GM10847 (cell line): Measurements from ENCODE around the gene P2RX2.

Source experiments
- POLR2A ChIP-seq: IDR thresholded peaks from 2 replicates; pipeline ENCODE4 v1.6.1; 2011; ENCODE audit not compliant: insufficient read length; ENCODE audit errors: extremely low read depth

Gene P2RX2

GRCh38 chr12:132618683-132619043 lies at the start of gene P2RX2:
Gene P2RX2 (plus strand): TSS chr12:132618776. CDS start chr12:132618817, 41 bp downstream.
- no peak for TF ChIP-seq POLR2A

GRCh38 chr12:132568826-132569480 lies 49.6 kb upstream of the P2RX2 start:
- TF ChIP-seq POLR2A = no peak

- no peak for TF ChIP-seq POLR2A
Observed at GRCh38 chr12:132569856-132570480, 48.6 kb upstream of the P2RX2 start.

GRCh38 chr12:132570635-132571034 lies 47.9 kb upstream of the P2RX2 start:
- TF ChIP-seq POLR2A = no peak

GRCh38 chr12:132571051-132571450 lies 47.5 kb upstream of the P2RX2 start:
- TF ChIP-seq POLR2A = no peak

GRCh38 chr12:132571598-132571997 lies 47.0 kb upstream of the P2RX2 start:
- no peak for TF ChIP-seq POLR2A

GRCh38 chr12:132572106-132572505 lies 46.5 kb upstream of the P2RX2 start:
- no peak for TF ChIP-seq POLR2A

- TF ChIP-seq POLR2A = no peak
Observed at GRCh38 chr12:132572801-132573760, 45.5 kb upstream of the P2RX2 start.

GRCh38 chr12:132574271-132574996 lies 44.1 kb upstream of the P2RX2 start:
- no peak for TF ChIP-seq POLR2A

GRCh38 chr12:132575661-132576060 lies 42.9 kb upstream of the P2RX2 start:
- TF ChIP-seq POLR2A = no peak

GRCh38 chr12:132576701-132577100 lies 41.9 kb upstream of the P2RX2 start:
- TF ChIP-seq POLR2A = no peak

GRCh38 chr12:132577191-132577920 lies 41.2 kb upstream of the P2RX2 start:
- TF ChIP-seq POLR2A = no peak

- TF ChIP-seq POLR2A = no peak
Observed at GRCh38 chr12:132578118-132578517, 40.5 kb upstream of the P2RX2 start.

GRCh38 chr12:132578826-132579225 lies 39.8 kb upstream of the P2RX2 start:
- no peak for TF ChIP-seq POLR2A
